GM12873 (cell line): ENCODE data around the gene TRIM10.

Experiments used
- TF ChIP-seq, protein P1 (sequence below): IDR thresholded peaks from 2 replicates; pipeline ENCODE4 v1.5.1; 2012; ENCODE audit warnings: low read depth, mild to moderate bottlenecking, moderate library complexity, low read length, control low read depth; ENCODE audit not compliant: insufficient read depth; ENCODE audit errors: missing control alignments

Gene TRIM10

DNA sequence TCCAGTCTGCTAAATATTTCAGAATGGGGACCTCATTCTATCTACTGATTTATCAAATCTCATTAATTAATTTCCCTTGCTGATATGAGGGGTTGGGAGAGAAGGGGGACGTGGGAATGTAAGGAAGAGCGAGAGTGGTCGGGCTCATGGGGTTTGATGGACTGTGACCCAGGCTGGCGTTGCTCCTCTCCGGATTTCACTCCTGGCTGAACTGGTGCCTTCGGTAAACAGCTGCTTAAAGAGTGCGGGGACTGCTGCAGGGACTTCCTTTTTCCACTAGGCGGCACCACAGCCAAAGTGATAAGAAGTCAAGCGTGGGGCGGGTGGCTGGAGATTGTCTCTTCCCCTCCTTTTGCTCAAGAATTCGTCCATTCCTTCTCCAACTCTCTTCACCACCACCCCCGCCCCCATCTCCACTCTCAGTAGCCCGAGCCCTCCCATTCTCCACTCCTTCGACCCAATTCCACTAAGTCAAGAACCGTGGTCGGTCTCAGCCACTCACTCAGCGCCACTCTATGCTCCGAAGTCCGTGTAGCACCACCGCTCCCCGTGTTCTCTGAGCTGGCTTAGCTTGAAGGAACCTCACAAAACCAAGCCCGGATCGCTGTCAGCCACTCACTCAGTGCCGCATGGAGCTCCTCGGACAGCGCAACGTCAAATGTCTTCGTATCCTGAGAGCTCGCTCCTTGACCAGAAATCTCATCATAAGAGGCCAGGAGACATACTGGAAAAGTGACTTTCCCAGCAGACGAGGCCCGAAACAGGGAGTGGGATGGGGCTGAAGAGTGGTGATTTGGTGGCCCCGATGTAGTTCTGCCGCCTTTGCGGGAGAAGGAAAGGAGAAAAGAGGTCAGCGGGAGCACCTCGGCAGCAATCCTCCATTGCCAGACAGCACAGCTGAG lies 57.8 kb downstream of the TRIM10 start:
- TF ChIP-seq, protein P1, sequence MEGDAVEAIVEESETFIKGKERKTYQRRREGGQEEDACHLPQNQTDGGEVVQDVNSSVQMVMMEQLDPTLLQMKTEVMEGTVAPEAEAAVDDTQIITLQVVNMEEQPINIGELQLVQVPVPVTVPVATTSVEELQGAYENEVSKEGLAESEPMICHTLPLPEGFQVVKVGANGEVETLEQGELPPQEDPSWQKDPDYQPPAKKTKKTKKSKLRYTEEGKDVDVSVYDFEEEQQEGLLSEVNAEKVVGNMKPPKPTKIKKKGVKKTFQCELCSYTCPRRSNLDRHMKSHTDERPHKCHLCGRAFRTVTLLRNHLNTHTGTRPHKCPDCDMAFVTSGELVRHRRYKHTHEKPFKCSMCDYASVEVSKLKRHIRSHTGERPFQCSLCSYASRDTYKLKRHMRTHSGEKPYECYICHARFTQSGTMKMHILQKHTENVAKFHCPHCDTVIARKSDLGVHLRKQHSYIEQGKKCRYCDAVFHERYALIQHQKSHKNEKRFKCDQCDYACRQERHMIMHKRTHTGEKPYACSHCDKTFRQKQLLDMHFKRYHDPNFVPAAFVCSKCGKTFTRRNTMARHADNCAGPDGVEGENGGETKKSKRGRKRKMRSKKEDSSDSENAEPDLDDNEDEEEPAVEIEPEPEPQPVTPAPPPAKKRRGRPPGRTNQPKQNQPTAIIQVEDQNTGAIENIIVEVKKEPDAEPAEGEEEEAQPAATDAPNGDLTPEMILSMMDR, result peak; percentile 97

DNA sequence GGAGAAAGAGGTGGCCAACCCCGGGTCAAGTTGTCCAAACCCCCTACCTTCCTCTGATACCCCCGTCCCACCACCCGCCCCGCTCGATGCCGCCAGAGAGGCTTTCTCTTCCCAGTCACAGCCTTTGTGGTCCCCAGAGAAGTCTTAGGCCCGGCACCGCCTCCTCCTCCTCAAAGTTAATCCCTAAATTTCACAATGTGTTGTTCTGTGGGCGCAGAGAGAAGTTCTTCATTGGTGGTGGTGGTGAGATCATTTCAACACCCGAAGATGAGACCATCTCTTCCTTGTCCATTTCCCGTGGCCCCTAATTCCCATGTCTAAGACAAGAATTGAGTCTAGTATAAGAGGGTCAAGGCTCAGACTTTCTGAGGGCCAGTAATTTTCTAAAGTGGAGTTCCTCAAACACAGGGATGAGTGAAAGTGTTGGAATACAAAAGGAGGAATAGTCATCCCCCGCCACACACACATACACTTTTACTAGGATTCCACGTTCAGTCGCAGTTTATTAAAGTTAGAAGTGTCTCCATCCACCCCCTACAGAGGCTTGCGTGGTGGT lies 58.5 kb downstream of the TRIM10 start:
- TF ChIP-seq, protein P1, result no peak
